ENCODE measurements around the gene FSTL4.

The FSTL4 gene

DNA sequence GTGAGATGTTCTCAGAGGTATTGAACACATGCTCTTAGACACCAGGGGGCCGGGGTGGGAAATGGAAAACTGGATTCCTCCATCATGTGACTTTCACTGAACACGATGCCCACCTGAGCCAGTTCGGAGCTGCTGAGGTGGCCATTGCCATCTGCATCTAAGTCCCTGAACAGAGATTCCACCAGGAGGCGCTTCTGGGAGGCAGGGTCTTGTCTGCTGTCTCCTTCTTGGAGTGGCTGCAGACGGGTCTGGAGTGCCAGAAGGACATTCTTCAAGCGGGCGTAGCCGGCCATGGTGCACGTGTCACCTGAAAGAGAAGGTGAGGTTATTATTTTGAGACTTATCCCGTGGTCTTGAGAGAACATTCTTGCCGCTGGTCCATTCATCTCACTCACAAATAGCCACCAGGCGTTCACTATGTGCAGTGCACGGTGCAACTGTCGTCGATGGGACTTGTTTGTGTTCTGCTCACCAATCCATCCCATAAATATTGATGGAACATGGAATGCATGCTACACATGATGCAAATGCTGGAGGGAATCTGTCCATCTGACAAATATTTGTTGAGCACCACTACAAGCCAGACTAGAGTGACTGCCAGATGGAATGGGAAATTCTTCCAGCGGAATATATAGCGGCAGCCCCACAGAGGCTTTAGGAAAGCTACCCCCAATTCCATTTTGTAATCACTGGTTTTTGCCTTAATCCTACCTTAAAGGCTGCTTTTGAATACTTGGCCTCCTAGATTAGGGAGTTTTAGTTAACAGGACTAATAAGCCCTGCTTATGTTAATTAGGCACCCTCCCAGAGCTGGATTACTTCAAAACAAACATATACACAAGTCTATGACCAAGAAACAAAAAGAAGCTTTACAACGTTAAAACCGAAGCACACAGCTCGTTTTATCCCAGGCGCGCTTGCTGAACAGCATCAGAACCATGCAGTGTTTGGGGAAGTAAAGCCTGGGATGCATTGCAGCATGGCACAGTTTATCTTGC lies 295.7 kb downstream of the FSTL4 start:
- in situ Hi-C loops (cut with HindIII; ENCODE audit: low pct_ligation_motif_present, low pct_unique_long_range_greater_than_20kb, low sequenced_read_pairs), result no loop called here

DNA sequence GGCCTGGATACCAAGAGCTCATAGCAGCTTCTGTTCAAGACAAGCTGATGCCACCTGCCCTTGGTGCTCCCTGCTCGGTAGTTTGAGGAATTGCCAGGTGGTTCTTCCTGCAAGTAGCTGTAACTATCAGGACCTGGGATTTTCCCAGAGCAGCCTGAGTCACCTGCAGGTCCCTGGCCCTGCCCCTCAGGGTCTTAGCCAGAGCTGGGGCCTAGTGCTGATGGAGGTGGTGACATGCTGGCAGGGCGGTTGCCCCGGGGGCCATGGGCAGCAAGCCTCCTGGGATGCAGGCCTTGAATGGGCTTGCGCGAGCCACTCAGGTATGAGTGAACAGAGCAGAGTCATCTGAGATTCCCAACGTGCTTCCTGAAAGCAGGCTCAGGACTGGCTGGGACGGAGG lies 298.3 kb downstream of the FSTL4 start:
- no peak for DNase-seq
- in situ Hi-C loops (cut with HindIII; ENCODE audit: low pct_ligation_motif_present, low pct_unique_long_range_greater_than_20kb, low sequenced_read_pairs), result no loop called here

More for the DNA sequence above, 295.7 kb downstream of the FSTL4 start:
- DNase-seq, result peak; percentile 10

DNA sequence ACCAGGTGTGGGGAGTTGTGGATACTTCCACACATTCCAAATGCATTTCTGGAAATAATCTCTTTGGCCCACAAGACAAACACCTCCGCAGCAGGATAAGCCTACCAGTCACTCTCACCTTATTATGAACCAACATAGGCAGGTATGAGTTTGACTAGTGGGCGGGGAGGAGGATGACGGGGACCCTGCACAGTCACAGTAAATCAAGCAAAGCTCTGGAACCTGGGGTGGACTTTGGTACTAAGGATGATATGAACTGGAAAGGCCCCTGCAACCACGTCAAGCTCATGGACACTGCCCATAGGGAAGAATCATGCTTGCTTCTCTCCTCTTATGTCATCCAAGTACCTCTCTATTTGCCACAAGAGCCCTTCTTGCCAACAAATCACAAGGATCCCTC lies 301.2 kb downstream of the FSTL4 start:
- no peak for DNase-seq
- in situ Hi-C loops (cut with HindIII; ENCODE audit: low pct_ligation_motif_present, low pct_unique_long_range_greater_than_20kb, low sequenced_read_pairs), result no loop called here

DNA sequence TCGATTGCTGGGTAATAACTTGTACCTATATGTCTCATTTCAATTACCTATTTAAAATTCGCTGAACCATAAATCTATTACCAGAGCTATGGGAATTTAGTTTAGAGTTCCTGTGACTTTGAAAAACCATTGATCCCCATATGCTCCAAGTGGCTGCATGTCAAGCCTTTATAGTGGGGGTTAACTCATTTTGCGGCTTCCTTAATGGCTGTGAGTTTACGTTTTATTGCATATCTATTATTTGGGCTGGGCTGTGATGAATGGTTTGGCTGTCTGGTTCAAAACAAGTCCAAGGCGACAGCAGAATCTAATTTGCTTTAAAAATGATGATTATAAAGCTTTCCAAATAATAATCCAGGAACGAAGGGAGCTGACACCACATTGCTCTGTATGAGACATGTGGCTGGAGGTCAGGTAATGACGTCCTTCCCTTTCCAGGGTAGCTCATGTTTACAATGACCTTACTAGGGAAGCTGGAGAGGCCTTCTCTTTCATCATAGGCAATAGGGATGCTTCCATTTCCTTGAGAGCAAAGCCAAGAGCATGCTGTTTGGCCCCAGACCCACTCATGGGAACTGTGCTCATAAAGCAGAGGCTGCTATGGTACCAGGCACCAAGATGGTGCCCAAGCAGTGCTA lies 302.2 kb downstream of the FSTL4 start:
- DNase-seq, result no peak
- in situ Hi-C loops (cut with HindIII; ENCODE audit: low pct_ligation_motif_present, low pct_unique_long_range_greater_than_20kb, low sequenced_read_pairs), result no loop called here

DNA sequence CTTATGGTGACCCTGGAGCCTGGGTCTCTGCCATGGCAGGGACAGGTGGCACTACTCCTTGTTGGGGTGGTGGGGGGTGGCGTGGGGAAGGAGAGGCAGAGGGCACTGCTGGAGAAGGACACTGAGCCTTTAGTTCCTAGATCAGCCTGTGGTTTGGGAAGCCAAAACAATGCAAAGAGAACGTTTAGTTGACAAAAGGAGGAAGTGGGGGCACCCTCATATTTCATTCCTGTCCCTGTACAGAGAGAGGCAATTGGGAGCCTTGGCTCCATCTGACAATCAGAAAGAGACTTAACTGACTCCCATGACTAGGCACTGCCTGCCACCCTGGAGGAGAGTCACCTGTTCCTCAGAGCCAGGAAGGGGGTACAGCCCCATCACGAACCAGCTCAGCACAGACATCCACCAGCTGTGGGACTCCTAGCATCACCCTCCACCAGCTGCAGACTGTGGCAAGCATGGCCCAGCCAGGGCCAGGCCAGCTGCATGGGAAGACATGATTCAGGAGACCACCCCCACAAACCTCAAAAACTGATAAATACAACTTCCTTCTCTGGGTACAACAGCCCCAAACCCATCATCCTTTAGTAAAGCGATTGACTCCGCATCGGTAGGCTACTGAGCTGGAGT lies 303.1 kb downstream of the FSTL4 start:
- DNase-seq, result no peak
- in situ Hi-C loops (cut with HindIII; ENCODE audit: low pct_ligation_motif_present, low pct_unique_long_range_greater_than_20kb, low sequenced_read_pairs), result no loop called here

DNA sequence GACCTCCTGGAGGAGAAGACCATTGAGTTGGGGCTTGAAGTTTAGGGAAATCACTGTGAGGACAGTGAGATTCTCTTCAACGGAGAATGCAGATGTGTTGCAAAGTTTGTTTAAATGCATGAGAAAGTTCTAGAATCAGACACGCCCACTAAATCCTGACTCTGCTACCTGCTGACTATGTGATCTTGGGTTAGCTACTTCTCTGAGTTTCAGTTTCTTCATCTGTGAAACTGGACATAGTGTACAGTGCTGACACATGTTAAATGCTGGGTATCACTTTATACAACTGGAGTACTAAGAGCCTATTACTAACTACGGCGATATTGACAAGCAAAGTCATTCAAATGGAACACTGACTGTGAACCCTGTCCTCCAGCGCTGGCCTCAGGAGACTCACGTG lies 305.1 kb downstream of the FSTL4 start:
- in situ Hi-C loops (cut with HindIII; ENCODE audit: low pct_ligation_motif_present, low pct_unique_long_range_greater_than_20kb, low sequenced_read_pairs), result no loop called here
- no peak for DNase-seq

DNA sequence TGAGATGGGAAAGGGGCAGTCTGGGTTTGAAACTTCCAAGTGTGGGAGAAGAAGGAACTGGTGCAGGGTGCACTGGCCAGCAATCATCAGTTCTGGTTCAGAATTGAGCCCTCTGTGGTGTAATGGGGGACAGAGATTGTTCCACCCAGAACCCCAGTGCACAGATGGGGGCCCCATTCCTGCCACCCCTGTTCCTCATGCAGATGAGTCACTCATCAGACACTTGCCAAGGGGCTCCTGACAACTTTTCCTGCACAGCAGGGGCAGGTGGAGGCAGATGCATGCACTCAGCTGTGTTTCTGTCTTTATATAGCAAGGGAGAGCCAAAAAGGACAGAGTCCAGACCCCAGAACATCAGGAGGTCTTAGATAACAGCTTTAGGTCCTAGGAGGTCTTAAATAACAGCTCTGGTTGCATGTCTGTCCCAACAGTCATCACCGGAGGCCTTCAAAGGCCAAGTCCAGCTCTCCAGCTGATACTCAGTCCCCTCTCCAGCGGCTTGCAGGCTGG lies 307.6 kb downstream of the FSTL4 start:
- in situ Hi-C loops (cut with HindIII; ENCODE audit: low pct_ligation_motif_present, low pct_unique_long_range_greater_than_20kb, low sequenced_read_pairs), result no loop called here

DNA sequence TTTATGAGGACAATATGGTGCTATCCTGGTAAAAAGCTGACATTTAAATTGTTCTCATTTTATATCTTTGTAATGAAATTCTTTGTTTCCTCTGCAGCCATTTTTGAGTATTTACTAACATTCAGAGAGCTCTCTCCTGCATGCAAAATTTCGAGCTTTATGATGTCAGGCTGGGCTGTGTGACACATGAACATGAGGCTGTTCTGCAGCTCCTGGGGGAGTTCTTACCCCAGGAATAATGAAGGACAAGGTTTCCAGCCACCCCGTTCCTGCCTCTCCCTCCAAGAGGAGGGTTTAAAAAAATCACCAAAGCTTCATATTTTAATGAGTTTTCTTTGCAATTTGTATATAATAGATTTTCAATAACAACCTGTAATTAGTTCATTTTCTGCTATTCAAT lies 308.2 kb downstream of the FSTL4 start:
- in situ Hi-C loops (cut with HindIII; ENCODE audit: low pct_ligation_motif_present, low pct_unique_long_range_greater_than_20kb, low sequenced_read_pairs), result no loop called here
- no peak for DNase-seq

More for the DNA sequence above, 307.6 kb downstream of the FSTL4 start:
- no peak for DNase-seq

DNA sequence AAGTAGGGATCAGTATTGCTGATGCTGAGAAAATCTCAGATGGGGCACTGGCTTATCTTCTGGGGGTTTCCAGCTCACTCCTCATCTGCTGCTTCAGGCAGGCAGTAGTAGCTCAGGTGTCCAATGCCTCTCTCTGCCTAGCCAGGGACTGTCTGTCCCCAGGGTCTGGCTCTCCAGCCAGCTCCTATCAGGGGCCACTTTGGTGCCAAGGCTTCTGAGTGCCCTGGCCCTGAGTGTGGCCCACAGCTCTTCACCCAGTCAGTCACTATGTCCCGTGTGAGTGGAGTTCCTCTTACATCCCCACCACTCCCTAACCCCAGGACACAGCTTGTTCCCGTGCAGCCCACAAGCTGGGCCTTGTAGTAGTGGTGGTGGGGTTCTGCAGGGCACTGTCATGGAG lies 309.0 kb downstream of the FSTL4 start:
- in situ Hi-C loops (cut with HindIII; ENCODE audit: low pct_ligation_motif_present, low pct_unique_long_range_greater_than_20kb, low sequenced_read_pairs), result no loop called here
- DNase-seq, result no peak

DNA sequence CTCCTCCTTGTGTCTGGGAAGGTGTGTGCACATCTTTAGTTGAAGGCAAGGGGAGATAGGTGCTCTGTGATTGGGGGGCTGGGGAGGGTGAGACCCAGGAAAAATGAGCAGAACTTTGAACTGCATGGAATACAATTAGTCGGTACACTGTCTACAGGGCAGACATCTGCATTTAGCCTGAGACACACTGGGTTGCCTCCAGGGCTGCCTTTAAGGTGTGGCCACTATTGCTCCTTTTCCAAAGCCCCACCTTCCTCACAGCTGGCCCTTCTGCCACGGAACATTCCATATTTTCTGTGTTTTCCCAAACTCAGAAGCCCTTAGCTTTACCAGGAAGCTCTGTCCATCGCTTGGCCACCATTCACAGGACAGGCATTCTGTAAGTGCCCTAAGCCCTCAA lies 312.6 kb downstream of the FSTL4 start:
- DNase-seq, result no peak
- in situ Hi-C loops (cut with HindIII; ENCODE audit: low pct_ligation_motif_present, low pct_unique_long_range_greater_than_20kb, low sequenced_read_pairs), result no loop called here

DNA sequence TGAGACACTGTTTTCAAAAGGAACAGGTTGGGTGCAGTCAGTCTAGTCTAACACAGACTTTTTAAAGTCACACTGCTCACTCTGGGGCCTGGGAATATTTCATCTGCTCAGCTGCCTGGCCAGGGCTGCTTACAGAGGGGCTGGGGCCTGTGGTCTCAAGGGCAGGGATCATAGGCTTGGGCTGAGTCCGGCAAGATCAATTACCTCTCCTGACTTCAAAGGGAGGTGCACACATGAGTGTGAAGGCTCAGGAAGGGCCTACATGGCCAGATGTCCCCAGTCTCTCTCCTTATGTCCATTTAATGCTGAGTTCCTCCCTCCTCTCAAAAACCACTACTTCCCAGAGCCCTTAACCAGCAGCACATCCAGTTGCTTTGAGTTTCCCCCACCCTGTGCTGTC lies 313.3 kb downstream of the FSTL4 start:
- in situ Hi-C loops (cut with HindIII; ENCODE audit: low pct_ligation_motif_present, low pct_unique_long_range_greater_than_20kb, low sequenced_read_pairs), result no loop called here
- DNase-seq, result no peak

DNA sequence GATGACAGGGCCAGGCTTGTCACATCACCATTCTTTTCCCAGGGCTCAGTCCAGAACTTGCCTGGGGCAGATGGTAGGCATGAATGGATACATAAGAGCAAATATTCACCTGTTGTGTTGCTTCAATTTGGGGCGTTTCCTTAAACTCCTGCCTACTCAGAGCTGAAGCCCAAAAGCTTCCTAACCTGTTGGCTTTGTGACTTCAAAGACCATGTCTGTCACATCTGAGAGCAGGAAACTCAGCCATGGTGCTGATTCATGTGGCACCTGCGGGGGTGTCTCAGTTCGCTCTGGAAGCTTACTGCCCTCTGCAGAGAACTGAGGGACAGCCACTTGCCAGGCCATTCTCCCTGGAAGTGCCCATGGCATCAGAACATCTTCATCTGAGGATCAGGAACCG lies 313.9 kb downstream of the FSTL4 start:
- in situ Hi-C loops (cut with HindIII; ENCODE audit: low pct_ligation_motif_present, low pct_unique_long_range_greater_than_20kb, low sequenced_read_pairs), result no loop called here
- DNase-seq, result no peak

DNA sequence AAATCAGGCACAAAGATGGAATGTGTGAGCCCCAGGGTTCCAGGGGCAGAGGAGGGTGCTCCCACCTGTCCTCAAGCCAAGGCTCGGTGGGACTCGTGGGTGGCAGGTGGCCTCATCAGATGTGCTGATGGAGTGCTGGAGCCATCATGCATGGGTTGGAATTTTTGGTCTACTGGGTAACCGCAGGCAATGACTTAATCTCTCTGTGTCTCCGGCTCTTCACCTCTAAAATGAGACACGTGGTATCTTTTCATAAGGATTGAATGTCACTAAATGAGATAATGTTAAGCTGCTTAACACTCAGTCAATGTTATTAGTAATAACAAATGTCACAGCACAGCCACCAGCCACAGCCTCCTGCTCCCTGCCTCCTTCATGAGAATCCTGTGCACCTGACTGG lies 315.0 kb downstream of the FSTL4 start:
- in situ Hi-C loops (cut with HindIII; ENCODE audit: low pct_ligation_motif_present, low pct_unique_long_range_greater_than_20kb, low sequenced_read_pairs), result no loop called here
- no peak for DNase-seq

DNA sequence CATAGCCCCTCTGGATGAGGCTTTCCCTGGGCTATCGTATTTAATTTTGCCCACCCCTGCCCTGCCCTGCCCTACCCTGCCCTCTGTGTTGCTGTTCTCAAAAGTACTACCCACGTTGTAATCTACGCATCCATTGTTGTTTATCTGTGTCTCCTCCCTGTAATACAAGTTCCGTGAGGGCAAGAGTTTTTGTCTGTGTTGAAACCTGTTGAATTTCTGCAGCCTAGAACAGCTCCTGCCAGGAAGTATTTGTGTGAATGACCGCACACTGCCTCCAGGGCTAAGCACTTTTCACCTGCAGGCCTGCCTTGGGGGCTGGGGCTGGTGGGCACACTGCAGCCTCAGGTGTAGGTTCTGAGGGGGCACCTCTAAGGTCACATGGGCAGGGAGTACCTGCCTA lies 315.7 kb downstream of the FSTL4 start:
- in situ Hi-C loops (cut with HindIII; ENCODE audit: low pct_ligation_motif_present, low pct_unique_long_range_greater_than_20kb, low sequenced_read_pairs), result no loop called here

DNA sequence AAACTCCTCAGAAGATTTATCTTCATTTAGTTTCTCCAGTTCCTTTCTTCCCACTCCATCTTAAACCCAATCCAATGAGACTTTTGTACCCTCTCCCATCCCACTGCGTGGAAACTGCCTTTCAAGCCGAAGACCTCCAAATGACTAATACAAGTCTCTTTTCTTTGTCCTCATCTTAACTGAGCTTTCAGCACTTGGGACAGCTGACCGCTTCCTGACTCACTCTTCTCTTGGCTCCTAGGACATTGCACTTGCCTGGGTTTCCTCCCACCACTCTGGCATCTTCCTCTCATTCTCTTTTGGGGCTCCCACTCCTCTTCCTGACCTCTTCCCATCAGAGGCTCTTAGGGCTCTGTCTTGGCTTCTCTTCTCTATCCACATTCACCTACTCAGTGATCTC lies 316.8 kb downstream of the FSTL4 start:
- in situ Hi-C loops (cut with HindIII; ENCODE audit: low pct_ligation_motif_present, low pct_unique_long_range_greater_than_20kb, low sequenced_read_pairs), result no loop called here
- DNase-seq, result peak; percentile 15

More for the DNA sequence above, 315.7 kb downstream of the FSTL4 start:
- DNase-seq, result no peak

DNA sequence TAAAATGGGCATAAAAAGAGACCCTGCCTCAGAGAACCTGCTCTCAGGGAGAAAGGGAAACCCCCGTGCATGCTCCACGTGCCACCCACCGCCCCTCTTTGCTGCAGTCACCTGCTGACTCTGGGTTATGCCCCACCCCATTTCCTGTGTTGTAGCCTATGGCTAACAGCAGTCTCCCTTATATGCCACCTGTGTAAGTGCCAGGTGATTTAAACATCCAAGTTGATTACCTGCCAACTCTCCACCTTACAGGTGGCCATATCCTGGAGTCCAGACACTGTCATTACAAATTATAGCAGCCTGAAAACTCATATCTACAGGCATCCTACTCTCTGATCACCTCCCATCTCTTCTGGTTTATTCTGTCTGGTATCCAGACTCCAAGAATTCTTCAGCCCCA lies 318.0 kb downstream of the FSTL4 start:
- in situ Hi-C loops (cut with HindIII; ENCODE audit: low pct_ligation_motif_present, low pct_unique_long_range_greater_than_20kb, low sequenced_read_pairs), result no loop called here
- DNase-seq, result no peak

DNA sequence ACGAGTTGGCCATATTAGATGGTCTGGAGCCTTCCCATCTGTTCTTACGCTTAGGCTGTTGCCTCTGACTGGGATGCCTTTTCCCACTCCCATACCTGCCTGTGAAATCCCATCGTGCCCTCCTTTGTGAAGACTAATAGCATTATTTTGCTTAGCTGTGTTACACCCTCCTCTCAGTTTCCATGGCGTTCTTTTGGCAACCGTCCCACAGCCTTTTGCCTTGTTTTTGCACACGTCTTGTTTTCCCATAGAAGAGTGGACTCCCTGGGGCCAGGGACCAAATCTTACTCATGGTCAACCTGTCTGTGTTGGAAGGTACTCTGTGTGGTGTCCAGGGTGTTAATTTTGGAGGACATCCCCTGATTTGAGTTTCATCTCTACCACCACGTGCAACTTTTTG lies 318.4 kb downstream of the FSTL4 start:
- DNase-seq, result no peak
- in situ Hi-C loops (cut with HindIII; ENCODE audit: low pct_ligation_motif_present, low pct_unique_long_range_greater_than_20kb, low sequenced_read_pairs), result no loop called here

DNA sequence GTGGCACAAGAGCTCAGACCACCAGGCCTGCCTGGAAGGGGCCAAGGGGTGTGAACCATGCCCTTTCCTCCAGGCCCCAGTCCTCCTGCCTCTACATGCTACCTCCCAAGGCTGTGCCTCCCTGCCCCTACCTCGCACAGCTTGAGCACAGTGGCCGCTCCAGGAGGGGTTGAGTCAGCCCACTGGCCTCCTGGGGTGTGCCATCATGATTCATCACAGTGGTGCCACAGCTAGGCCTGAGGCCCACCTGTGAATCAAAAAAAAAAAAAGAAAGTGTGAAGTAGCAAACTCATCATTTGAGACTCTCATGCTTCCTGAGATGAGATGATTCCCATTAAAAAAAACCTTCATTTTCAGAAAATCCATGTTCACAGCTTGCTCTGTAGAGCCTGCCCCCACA lies 320.0 kb downstream of the FSTL4 start:
- in situ Hi-C loops (cut with HindIII; ENCODE audit: low pct_ligation_motif_present, low pct_unique_long_range_greater_than_20kb, low sequenced_read_pairs), result no loop called here
- DNase-seq, result peak; percentile 70

DNA sequence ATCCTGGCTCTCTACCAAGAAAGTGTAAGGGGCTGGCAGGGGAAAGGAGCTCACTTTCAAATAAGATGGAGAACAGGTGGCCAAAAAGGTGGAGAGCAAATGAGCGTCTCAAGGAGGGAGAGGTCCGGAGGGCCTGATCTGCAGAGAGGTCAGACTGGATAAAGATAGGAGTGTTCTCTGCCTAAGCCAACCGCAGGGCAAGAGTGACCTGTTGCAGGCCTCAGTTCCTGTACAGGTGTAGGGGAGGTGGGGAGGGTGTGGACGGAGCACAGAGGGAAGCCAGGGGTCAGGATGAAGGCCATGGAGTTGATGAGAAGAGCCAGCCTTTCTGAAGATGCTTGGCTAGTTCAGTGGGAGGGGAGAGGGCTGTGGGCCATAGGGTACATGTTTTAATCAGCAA lies 320.8 kb downstream of the FSTL4 start:
- DNase-seq, result no peak
- in situ Hi-C loops (cut with HindIII; ENCODE audit: low pct_ligation_motif_present, low pct_unique_long_range_greater_than_20kb, low sequenced_read_pairs), result no loop called here
